IMR-90 (cell line): ENCODE results near the gene NT5C. TPM values are rescaled to one million over a fixed set of nuclear protein-coding genes. Genes with fewer than 3 reads are reported as not detected.

Experiments used
- ATAC-seq: fragments of 200-7000 bp; cut with Tn5 transposase; 2 replicates; pipeline ENCODE4 v1.9.1; 2020; ENCODE audit warnings: low read depth, mild to moderate bottlenecking, moderate library complexity
- BruUV-seq: library from RNA; stranded (reverse); fragments of 400-500 nt; replicated peaks from 2 replicates; lab custom pipeline; 2021; lab: Mats Ljungman, UMichigan
- CTCF ChIA-PET: fragments of 300-600 bp; formaldehyde crosslinking; extraction: SDS; loops from one replicate; lab custom pipeline; 2021; ENCODE audit warnings: antibody characterized with exemption; lab: Yijun Ruan, JAX
- POLR2A ChIA-PET: fragments of 300-600 bp; sonication (Branson Sonifier 250); formaldehyde crosslinking; loops from one replicate; lab custom pipeline; 2022; ENCODE audit warnings: antibody characterized with exemption; ENCODE audit not compliant: unreplicated experiment; lab: Charles Lee
- DNase-seq: peaks from one replicate; pipeline ENCODE4 v3.0.0; 2013
- H2AFZ ChIP-seq: replicated peaks from 2 replicates; pipeline ENCODE3; 2013; ENCODE audit warnings: low read length, mild to moderate bottlenecking; ENCODE audit not compliant: poor library complexity
- H2AK5ac ChIP-seq: 2 replicates; pipeline ENCODE4 v1.6.1; 2013; ENCODE audit warnings: low read depth, low read length, inconsistent platforms
- H2AK9ac ChIP-seq: replicated peaks from 2 replicates; pipeline ENCODE3; 2013; ENCODE audit warnings: mild to moderate bottlenecking, low read depth, low read length, moderate library complexity; ENCODE audit not compliant: poor library complexity
- H2BK120ac ChIP-seq: 2 replicates; pipeline ENCODE4 v1.6.1; 2013; ENCODE audit warnings: low read depth, low read length, inconsistent platforms
- H2BK15ac ChIP-seq: 3 replicates; pipeline ENCODE4 v1.6.1; 2013; ENCODE audit warnings: low read depth, low read length, inconsistent platforms
- H2BK20ac ChIP-seq: 2 replicates; pipeline ENCODE4 v1.6.1; 2013; ENCODE audit warnings: low read depth, mild to moderate bottlenecking, inconsistent platforms, low read length, moderate library complexity
- H2BK5ac ChIP-seq: 2 replicates; pipeline ENCODE4 v1.6.1; 2013; ENCODE audit warnings: mild to moderate bottlenecking, low read depth, low read length, inconsistent platforms; ENCODE audit not compliant: poor library complexity, severe bottlenecking
- H3K14ac ChIP-seq: replicated peaks from 2 replicates; pipeline ENCODE4 v1.6.1; 2013; ENCODE audit warnings: low read depth, low read length, inconsistent platforms
- H3K18ac ChIP-seq: 2 replicates; pipeline ENCODE4 v1.6.1; 2013; ENCODE audit warnings: low read depth, low read length, control low read depth
- H3K23ac ChIP-seq: 2 replicates; pipeline ENCODE4 v1.6.1; 2013; ENCODE audit warnings: low read depth, low read length, inconsistent platforms
- H3K27ac ChIP-seq: 2 replicates; pipeline ENCODE4 v1.5.1; 2013; ENCODE audit warnings: mild to moderate bottlenecking, control low read depth, low read length; ENCODE audit not compliant: insufficient read depth
- H3K27me3 ChIP-seq: 2 replicates; pipeline ENCODE4 v1.6.1; 2013; ENCODE audit warnings: low read length; ENCODE audit not compliant: control insufficient read depth, insufficient read depth
- H3K36me3 ChIP-seq: 2 replicates; pipeline ENCODE4 v1.6.1; 2013; ENCODE audit warnings: low read length, mixed read lengths; ENCODE audit not compliant: control insufficient read depth, insufficient read depth
- H3K4ac ChIP-seq: 2 replicates; pipeline ENCODE4 v1.6.1; 2013; ENCODE audit warnings: low read depth, low read length, inconsistent platforms
- H3K4me1 ChIP-seq: 2 replicates; pipeline ENCODE4 v1.6.1; 2013; ENCODE audit warnings: low read length, mixed read lengths; ENCODE audit not compliant: control insufficient read depth, insufficient read depth
- H3K4me2 ChIP-seq: 2 replicates; pipeline ENCODE4 v1.6.1; 2013; ENCODE audit warnings: low read depth, mild to moderate bottlenecking, control low read depth, low read length, moderate library complexity
- H3K4me3 ChIP-seq: 2 replicates; pipeline ENCODE4 v1.5.1; 2013; ENCODE audit warnings: low read depth, mild to moderate bottlenecking, control low read depth, low read length, moderate library complexity; ENCODE audit not compliant: insufficient read depth
- H3K56ac ChIP-seq: 2 replicates; pipeline ENCODE4 v1.6.1; 2013; ENCODE audit warnings: low read length, inconsistent platforms; ENCODE audit not compliant: insufficient read depth; ENCODE audit errors: extremely low read depth
- H3K79me1 ChIP-seq, 2 experiments: 2 replicates each; pipeline ENCODE4 v1.6.1; 2013; ENCODE audit warnings: low read length in 2 of 2, inconsistent platforms in 1 of 2, low read depth in 1 of 2
- H3K9ac ChIP-seq: 2 replicates; pipeline ENCODE4 v1.6.1; 2013; ENCODE audit warnings: low read depth, low read length, control low read depth
- H3K9me1 ChIP-seq: 2 replicates; pipeline ENCODE4 v1.6.1; 2013; ENCODE audit warnings: low read length, inconsistent platforms; ENCODE audit not compliant: insufficient read depth
- H3K9me3 ChIP-seq: 2 replicates; pipeline ENCODE4 v1.6.1; 2013; ENCODE audit warnings: low read length; ENCODE audit not compliant: control insufficient read depth, insufficient read depth
- H4K20me1 ChIP-seq: 2 replicates; pipeline ENCODE4 v1.6.1; 2013; ENCODE audit warnings: low read length, inconsistent platforms; ENCODE audit not compliant: insufficient read depth
- H4K5ac ChIP-seq: 2 replicates; pipeline ENCODE4 v1.6.1; 2013; ENCODE audit warnings: mild to moderate bottlenecking, low read depth, low read length, control low read depth
- H4K8ac ChIP-seq, 2 experiments: 2 replicates each; pipeline ENCODE4 v1.6.1; 2013; ENCODE audit warnings: low read depth in 2 of 2, low read length in 2 of 2, control low read depth in 1 of 2, inconsistent platforms in 1 of 2
- H4K91ac ChIP-seq: 2 replicates; pipeline ENCODE4 v1.6.1; 2013; ENCODE audit warnings: low read depth, low read length, inconsistent platforms; ENCODE audit not compliant: insufficient read depth
- BHLHE40 ChIP-seq: fragments of 150-350 bp; IDR thresholded peaks from 2 replicates; pipeline ENCODE4 v1.6.1; 2016; ENCODE audit warnings: mild to moderate bottlenecking, low read depth, low read length
- CEBPB ChIP-seq: IDR thresholded peaks from 2 replicates; pipeline ENCODE4 v1.6.1; 2012; ENCODE audit warnings: low read depth, low read length, improper control_type of control experiment
- FOS ChIP-seq: fragments of 150-350 bp; IDR thresholded peaks from 2 replicates; pipeline ENCODE4 v1.6.1; 2016; ENCODE audit warnings: low read depth, low read length
- MAFK ChIP-seq: IDR thresholded peaks from 2 replicates; pipeline ENCODE4 v1.6.1; 2012; ENCODE audit warnings: low read depth, low read length, improper control_type of control experiment
- MAZ ChIP-seq: IDR thresholded peaks from 2 replicates; pipeline ENCODE4 v1.6.1; 2012; ENCODE audit warnings: low read depth, mild to moderate bottlenecking, low read length, improper control_type of control experiment, moderate library complexity, borderline replicate concordance
- RFX5 ChIP-seq: IDR thresholded peaks from 2 replicates; pipeline ENCODE4 v1.8.0; 2012; ENCODE audit warnings: low read depth, mild to moderate bottlenecking, low read length, moderate library complexity
- WGBS, 2 experiments: methylation state at CpG; one replicate each; pipeline versions ENCODE4 v1.1.5 to v1.1.7; 2013; ENCODE audit warnings: missing lambda C conversion rate in 2 of 2; ENCODE audit not compliant: insufficient read length in 1 of 2; ENCODE audit errors: extremely low coverage in 2 of 2; 5-methylcytosine and 5-hydroxymethylcytosine counted together
- dilution Hi-C: fragments of 300-500 bp; cut with HindIII; formaldehyde crosslinking; loops from one replicate; pipeline ENCODE4 v1.14.3; 2018; ENCODE audit warnings: low sequenced_read_pairs; ENCODE audit not compliant: unreplicated experiment
- in situ Hi-C: fragments of 300-500 bp; cut with MboI; formaldehyde crosslinking; loops from 3 replicates; pipeline ENCODE4 v1.14.3; 2019; ENCODE audit warnings: low sequenced_read_pairs, inconsistent platforms, mixed read lengths
- intact Hi-C: fragments of 100-400 bp; cut with micrococcal nuclease; formaldehyde crosslinking; loops from 2 replicates; pipeline ENCODE4 v1.10.0; 2022
- polyA plus RNA-seq, 3 experiments: library from polyadenylated mRNA; depleted of rRNA; stranded (reverse); fragments of >200 nt; gene quantifications; 2 replicates each; pipeline ENCODE4 v1.2.3, GENCODE V29; 2012; ENCODE audit warnings: low replicate concordance in 1 of 3
- total RNA-seq: library from RNA; depleted of rRNA; stranded (reverse); fragments of >200 nt; gene quantifications from 2 replicates; pipeline ENCODE4 v1.2.3, GENCODE V29; 2012

The NT5C gene
- total and polyA plus RNA-seq, 2 of the 4 experiments (the other 2 are of a cell fraction): 24.0 to 44.6 TPM

GRCh38 chr17:75098861-75099260, 32.7 kb downstream of the NT5C start:
- Histone ChIP-seq H3K27me3 (no peaks in the 10 kb centered on the region), H2AK9ac (no peak overlapping the region), H3K27ac (no peak overlapping the region), H3K4ac (no peak overlapping the region), H4K91ac (no peak overlapping the region), H3K9me1 (no peaks in the 10 kb centered on the region), H3K14ac (no peak overlapping the region), H3K36me3 (peaks cover 9% of the 10 kb centered on the region), H3K56ac (no peak overlapping the region; the same call in 1 of the 2 replicates), H2BK120ac (no peak overlapping the region), H3K79me1 (peaks cover 0 to 2% of the 10 kb centered on the region in 2 experiments; a peak in 1 of 4 replicates), H3K4me2 (no peak overlapping the region), H3K18ac (no peak overlapping the region), H4K8ac (no peak overlapping the region), H2BK15ac (no peak overlapping the region), H3K4me1 (peaks cover 4% of the 10 kb centered on the region), H3K9ac (no peak overlapping the region), H2BK20ac (no peak overlapping the region), H3K23ac (no peak overlapping the region), H3K9me3 (no peaks in the 10 kb centered on the region), H2AK5ac (no peak overlapping the region), H4K20me1 (no peaks in the 10 kb centered on the region; the same call in 1 of the 2 replicates), H2AFZ (no peak overlapping the region), H4K5ac (no peak overlapping the region), H2BK5ac (no peak overlapping the region), H3K4me3 (no peak overlapping the region)
- in situ Hi-C loops: no loop called here
- ATAC-seq (no peak), DNase-seq (no peak)
- no TSS peak for BruUV-seq
- no peak for TF ChIP-seq BHLHE40
- no peak for TF ChIP-seq RFX5
- TF ChIP-seq MAFK: no peak
- no peak for TF ChIP-seq FOS
- TF ChIP-seq MAZ: no peak
- TF ChIP-seq CEBPB: no peak
- 80% methylated on average over 2 of the region's 7 CpGs; no CpG with 5 or more reads in 1 of the 2 experiments for WGBS, 2 experiments
- intact Hi-C loops: no loop called here
- CTCF ChIA-PET: no interaction called here
- dilution Hi-C loops: no loop called here
- POLR2A ChIA-PET: no interaction called here
